Calu3 (cell line): Measurements from ENCODE around the gene CFAP99. TPM values are rescaled to one million over a fixed set of nuclear protein-coding genes. Genes with fewer than 3 reads are reported as not detected.

ENCODE experiments used
- BruUV-seq: library from RNA; stranded (reverse); fragments of 400-500 nt; replicated peaks from 2 replicates; lab custom pipeline; 2021; lab: Mats Ljungman, UMichigan
- CTCF ChIA-PET: fragments of 300-600 bp; sonication (Branson Sonifier 250); formaldehyde crosslinking; loops from one replicate; lab custom pipeline; 2022; ENCODE audit warnings: antibody characterized with exemption; lab: Charles Lee
- DNase-seq: peaks from one replicate; pipeline ENCODE4 v3.0.0; 2022
- H3K27ac Mint-ChIP-seq: one replicate; pipeline ENCODE4 v1.8.0; 2022; ENCODE audit warnings: mixed read lengths; ENCODE audit not compliant: unreplicated experiment
- H3K27me3 Mint-ChIP-seq: one replicate; pipeline ENCODE4 v1.8.0; 2022; ENCODE audit warnings: mixed read lengths; ENCODE audit not compliant: unreplicated experiment
- H3K36me3 Mint-ChIP-seq: one replicate; pipeline ENCODE4 v1.8.0; 2022; ENCODE audit warnings: mild to moderate bottlenecking, moderate library complexity, mixed read lengths; ENCODE audit not compliant: insufficient read depth, unreplicated experiment
- H3K4me1 Mint-ChIP-seq: one replicate; pipeline ENCODE4 v1.8.0; 2022; ENCODE audit warnings: mild to moderate bottlenecking, low read depth, mixed read lengths; ENCODE audit not compliant: unreplicated experiment
- H3K4me3 Mint-ChIP-seq: one replicate; pipeline ENCODE4 v1.8.0; 2022; ENCODE audit warnings: mild to moderate bottlenecking, low read depth, moderate library complexity, mixed read lengths; ENCODE audit not compliant: unreplicated experiment
- H3K9me3 Mint-ChIP-seq: one replicate; pipeline ENCODE4 v1.8.0; 2022; ENCODE audit warnings: low read depth, mixed read lengths; ENCODE audit not compliant: unreplicated experiment
- intact Hi-C: fragments of 100-400 bp; cut with micrococcal nuclease; formaldehyde crosslinking; loops from one replicate; pipeline ENCODE4 v1.10.0; 2022; ENCODE audit not compliant: unreplicated experiment
- total RNA-seq: library from RNA; stranded (reverse); gene quantifications from 2 replicates; pipeline ENCODE4 v1.2.3, GENCODE V29; 2022
- TF ChIP-seq, protein P1 (sequence below): fragments of 200-600 bp; IDR thresholded peaks from one replicate; pipeline ENCODE4 v1.8.0; 2022; ENCODE audit warnings: antibody characterized with exemption; ENCODE audit not compliant: unreplicated experiment

CFAP99 gene
- total RNA-seq, 1 experiment from 2014 or later = not detected

DNA sequence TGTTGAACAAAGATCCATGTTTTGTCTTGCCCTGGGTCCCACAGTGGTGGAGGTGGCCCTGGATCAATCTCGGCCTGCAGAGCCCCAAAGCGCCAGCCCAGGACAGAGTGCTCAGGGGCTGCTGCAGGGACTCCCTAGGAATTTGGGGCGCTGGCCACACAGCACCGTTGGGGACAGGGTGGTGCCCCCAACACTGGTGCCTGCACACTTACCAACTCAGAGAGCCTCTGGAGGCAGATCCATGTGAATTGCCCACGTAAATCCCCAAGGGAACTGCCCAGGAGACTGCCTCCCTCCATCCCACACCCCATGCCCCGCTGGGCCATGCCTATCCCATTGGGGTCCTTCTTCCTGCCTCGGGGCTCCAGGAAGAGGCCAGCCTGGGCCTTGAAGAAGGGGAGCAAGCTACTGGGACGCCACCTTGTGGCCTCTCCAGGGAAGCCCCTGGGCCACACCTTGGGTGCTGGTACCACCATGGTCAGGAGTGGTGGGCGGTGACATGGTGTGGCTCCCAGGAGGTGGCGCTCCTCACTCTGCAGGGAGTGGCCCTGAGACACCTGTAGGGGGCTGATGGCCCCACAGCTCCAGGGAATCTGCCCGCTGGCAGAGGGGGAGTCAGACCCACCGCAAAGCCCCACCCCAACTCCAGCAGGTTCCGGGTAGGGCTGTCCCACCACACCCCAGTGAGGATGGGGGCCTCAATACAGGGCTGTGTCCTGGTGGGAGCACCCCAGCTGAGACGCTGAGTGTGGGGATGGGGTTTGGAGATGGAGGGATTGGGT, 22.8 kb downstream of the CFAP99 start:
- Mint-ChIP-seq H3K9me3 (no peaks in the 10 kb centered on the region), H3K36me3 (no peaks in the 10 kb centered on the region), H3K27me3 (no peaks in the 10 kb centered on the region), H3K4me1 (no peaks in the 10 kb centered on the region), H3K4me3 (no peak overlapping the region), H3K27ac (no peak overlapping the region)
- TF ChIP-seq, protein P1, sequence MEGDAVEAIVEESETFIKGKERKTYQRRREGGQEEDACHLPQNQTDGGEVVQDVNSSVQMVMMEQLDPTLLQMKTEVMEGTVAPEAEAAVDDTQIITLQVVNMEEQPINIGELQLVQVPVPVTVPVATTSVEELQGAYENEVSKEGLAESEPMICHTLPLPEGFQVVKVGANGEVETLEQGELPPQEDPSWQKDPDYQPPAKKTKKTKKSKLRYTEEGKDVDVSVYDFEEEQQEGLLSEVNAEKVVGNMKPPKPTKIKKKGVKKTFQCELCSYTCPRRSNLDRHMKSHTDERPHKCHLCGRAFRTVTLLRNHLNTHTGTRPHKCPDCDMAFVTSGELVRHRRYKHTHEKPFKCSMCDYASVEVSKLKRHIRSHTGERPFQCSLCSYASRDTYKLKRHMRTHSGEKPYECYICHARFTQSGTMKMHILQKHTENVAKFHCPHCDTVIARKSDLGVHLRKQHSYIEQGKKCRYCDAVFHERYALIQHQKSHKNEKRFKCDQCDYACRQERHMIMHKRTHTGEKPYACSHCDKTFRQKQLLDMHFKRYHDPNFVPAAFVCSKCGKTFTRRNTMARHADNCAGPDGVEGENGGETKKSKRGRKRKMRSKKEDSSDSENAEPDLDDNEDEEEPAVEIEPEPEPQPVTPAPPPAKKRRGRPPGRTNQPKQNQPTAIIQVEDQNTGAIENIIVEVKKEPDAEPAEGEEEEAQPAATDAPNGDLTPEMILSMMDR = peak; percentile 55
- CTCF ChIA-PET = interaction anchor here (0.9 to 1.0 kb wide), 2 partner anchors 28 to 222 kb away, joined by 3 read pairs; partner anchors contain the start of gene RNF4
- intact Hi-C loops = no loop called here
- DNase-seq = peak; percentile 70
- no TSS peak for BruUV-seq

DNA sequence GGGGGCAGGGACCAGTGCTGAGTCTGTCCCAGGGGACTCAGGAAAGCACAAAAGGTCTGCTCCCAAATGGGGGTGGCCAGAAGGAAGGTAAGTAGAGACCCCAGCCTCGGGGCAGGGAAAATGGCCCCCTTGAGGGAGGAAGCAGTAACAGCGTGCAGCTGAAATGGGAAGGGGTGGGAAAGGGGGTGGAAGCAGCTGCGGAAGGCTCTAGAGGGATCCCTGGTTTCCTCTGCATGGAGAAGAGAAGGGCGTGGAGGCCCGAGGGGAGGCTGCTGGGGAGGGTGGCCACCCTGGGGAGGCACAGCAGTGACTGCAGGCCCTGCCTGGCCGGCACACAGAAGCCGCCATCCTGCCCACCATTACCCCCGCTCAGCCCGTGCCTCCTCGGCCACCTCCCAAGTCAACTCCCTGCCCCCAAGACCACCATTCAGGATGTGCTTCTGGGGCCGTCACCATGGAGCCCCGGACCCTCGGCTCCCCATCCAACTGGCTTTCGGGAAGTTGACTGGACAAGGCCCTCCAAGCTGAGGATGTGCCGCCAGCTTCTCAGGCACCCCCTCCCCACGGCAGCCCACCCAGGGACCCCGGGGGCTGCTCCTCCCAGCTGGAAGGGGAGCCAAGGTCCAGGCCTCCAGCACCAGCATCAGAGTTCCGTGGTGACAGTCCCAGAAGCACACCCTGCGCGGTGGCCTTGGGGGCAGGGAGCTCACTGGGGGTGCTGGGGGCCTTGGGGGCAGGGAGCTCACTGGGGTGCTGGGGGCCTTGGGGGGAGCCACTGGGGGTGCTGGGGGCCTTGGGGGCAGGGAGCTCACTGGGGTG, 23.6 kb downstream of the CFAP99 start:
- Mint-ChIP-seq H3K36me3 (no peaks in the 10 kb centered on the region), H3K4me3 (no peak overlapping the region), H3K27ac (no peak overlapping the region), H3K9me3 (no peaks in the 10 kb centered on the region), H3K4me1 (no peaks in the 10 kb centered on the region), H3K27me3 (no peaks in the 10 kb centered on the region)
- CTCF ChIA-PET = interaction anchor here (0.9 to 1.0 kb wide), 2 partner anchors 27 to 222 kb away, joined by 3 read pairs; partner anchors contain the start of gene RNF4
- TF ChIP-seq, protein P1 = no peak
- BruUV-seq = no TSS peak
- intact Hi-C loops = no loop called here
- DNase-seq = no peak

DNA sequence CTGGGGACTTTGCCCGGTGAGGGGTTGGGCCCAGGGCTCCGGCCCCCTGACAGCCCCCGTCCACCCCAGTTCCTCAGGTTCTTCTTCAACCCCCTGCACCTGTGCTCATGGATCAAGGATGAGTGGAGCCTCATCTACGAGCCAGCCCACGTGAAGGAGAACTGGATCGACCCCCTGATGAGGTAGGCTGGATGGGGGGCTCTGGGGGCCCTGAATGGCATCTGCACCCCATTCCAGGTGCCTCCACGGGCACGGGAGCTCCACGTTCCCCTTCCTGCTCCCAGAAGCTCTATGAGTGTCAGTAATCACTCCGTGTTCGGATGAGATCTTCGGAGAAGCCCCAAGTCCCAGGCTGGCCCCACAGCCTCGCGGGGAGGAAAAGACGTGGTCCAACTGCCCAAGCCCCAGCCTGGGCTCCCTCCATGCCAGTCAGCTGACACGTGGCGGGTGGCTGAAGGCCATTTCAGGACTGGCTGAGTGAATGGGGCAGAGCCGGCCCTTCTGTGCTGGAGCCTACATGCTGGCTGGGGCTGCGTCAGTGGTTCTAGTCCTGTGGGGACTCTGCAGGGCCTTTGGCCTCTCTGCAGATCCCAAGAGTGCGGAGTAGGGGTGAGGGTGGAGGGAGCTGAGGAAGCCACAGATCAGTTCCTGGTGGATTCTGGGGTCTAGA, 24.4 kb downstream of the CFAP99 start:
- intact Hi-C loops = no loop called here
- H3K27me3 Mint-ChIP-seq = no peaks in the 10 kb centered on the region

More for the DNA sequence above, 24.4 kb downstream of the CFAP99 start:
- DNase-seq = no peak
- no peak overlapping the region for H3K4me3 Mint-ChIP-seq
- no peaks in the 10 kb centered on the region for H3K9me3 Mint-ChIP-seq
- CTCF ChIA-PET = no interaction called here
- H3K36me3 Mint-ChIP-seq = no peaks in the 10 kb centered on the region
- H3K27ac Mint-ChIP-seq = no peak overlapping the region
- no peaks in the 10 kb centered on the region for H3K4me1 Mint-ChIP-seq
- no TSS peak for BruUV-seq
- TF ChIP-seq, protein P1 = no peak
